ENCODE measurements around the gene CAMK2D.
A peak's percentile ranks its signal among the peaks of the same experiment; 100 is the strongest.

The CAMK2D gene

GRCh38 chr4:113582737-113583136, 178.8 kb downstream of the CAMK2D start:
- H3K4me3 ChIP-seq (ENCODE audit: control insufficient read depth in 1 of 7, extremely low read depth in 1 of 7, insufficient read depth in 4 of 7, low read depth in 2 of 7, low read length in 6 of 7), result no peak overlapping the region
- ChIA-PET POLR2A (no interaction called here), CTCF (interaction anchor here (1.3 kb wide), 1 partner anchor 26 kb away, joined by 3 read pairs; no protein-coding TSS in a partner anchor)
- peaks cover 0 to 8% (median 0%) of the 10 kb centered on the region in 4 experiments for H3K4me1 ChIP-seq (ENCODE audit: control extremely low read depth in 1 of 4, control insufficient read depth in 4 of 4, insufficient read depth in 4 of 4, low read length in 3 of 4)
- H3K36me3 ChIP-seq (ENCODE audit: control insufficient read depth in 4 of 4, insufficient read depth in 4 of 4, low read length in 3 of 4), result no peaks in the 10 kb centered on the region
- no peak overlapping the region for H3K27ac ChIP-seq (ENCODE audit: insufficient read depth in 1 of 2, low read depth in 1 of 2, low read length in 2 of 2, poor library complexity in 1 of 2, severe bottlenecking in 2 of 2)
- DNase-seq, result no peak
- H3K27me3 ChIP-seq (replicated peaks in 2 of 5; ENCODE audit: control insufficient read depth in 4 of 5, insufficient read depth in 5 of 5, low read length in 4 of 5), result no peaks in the 10 kb centered on the region
- H3K9me3 ChIP-seq (ENCODE audit: control extremely low read depth in 1 of 5, control insufficient read depth in 4 of 5, insufficient read depth in 2 of 5, low read depth in 1 of 5, low read length in 4 of 5), result peaks cover 0 to 2% (median 0%) of the 10 kb centered on the region in 5 experiments
- WGBS (ENCODE audit: insufficient coverage), result 100% methylated on average over 3 of the region's 4 CpGs

- 100% methylated on average over 1 of the region's 1 CpG for WGBS (ENCODE audit: insufficient coverage)
- Histone ChIP-seq H3K27me3 (replicated peaks in 2 of 5; ENCODE audit: control insufficient read depth in 4 of 5, insufficient read depth in 5 of 5, low read length in 4 of 5) (peaks cover 0 to 9% (median 0%) of the 10 kb centered on the region in 5 experiments), H3K4me1 (ENCODE audit: control extremely low read depth in 1 of 4, control insufficient read depth in 4 of 4, insufficient read depth in 4 of 4, low read length in 3 of 4) (peaks cover 0 to 8% (median 6%) of the 10 kb centered on the region in 4 experiments), H3K27ac (ENCODE audit: insufficient read depth in 1 of 2, low read depth in 1 of 2, low read length in 2 of 2, poor library complexity in 1 of 2, severe bottlenecking in 2 of 2) (no peak overlapping the region), H3K9me3 (ENCODE audit: control extremely low read depth in 1 of 5, control insufficient read depth in 4 of 5, insufficient read depth in 2 of 5, low read depth in 1 of 5, low read length in 4 of 5) (peaks cover 0 to 2% (median 0%) of the 10 kb centered on the region in 5 experiments), H3K36me3 (ENCODE audit: control insufficient read depth in 4 of 4, insufficient read depth in 4 of 4, low read length in 3 of 4) (no peaks in the 10 kb centered on the region), H3K4me3 (ENCODE audit: control insufficient read depth in 1 of 7, extremely low read depth in 1 of 7, insufficient read depth in 4 of 7, low read depth in 2 of 7, low read length in 6 of 7) (no peak overlapping the region)
- ChIA-PET CTCF (interaction anchor here (0.6 kb wide), 1 partner anchor 1330 kb away, joined by 4 read pairs; no protein-coding TSS in a partner anchor), POLR2A (no interaction called here)
- DNase-seq, result no peak
Observed at GRCh38 chr4:113579360-113579759, 182.2 kb downstream of the CAMK2D start.

DNA sequence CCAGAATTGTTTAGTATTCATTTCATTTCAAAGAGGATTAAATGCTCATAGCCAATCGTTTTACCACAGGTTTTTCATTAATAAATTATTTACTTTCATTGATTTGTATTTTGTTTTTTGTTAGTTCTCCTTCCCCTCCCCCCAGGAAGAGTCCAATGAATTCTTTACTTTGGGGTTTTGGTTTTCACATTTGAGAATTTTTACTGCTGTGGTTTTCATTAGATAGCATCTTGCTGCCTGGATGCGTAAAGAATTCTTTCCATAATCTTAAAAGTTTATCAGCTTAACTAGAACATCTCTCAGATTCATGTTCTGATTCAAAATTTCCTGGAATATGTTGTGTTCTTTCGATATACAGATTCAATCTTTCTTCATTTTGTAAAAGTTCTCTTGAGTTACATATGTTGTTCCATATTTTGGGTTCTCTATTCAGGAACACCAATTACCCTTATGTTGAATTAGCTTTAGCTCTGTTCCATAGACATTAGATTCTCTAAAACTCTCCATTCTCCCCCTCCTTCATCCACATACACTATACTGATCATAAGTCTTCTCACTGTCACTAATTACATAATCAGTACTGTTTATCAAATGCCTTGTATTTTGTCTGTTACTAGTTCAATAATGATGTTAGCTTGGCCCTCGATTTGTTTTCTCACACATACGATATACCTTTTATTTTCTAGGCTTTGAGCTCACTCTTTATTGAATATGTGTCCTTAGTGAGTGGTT, 184.4 kb downstream of the CAMK2D start:
- no CpG with 5 or more reads among the region's 5 CpGs for WGBS (ENCODE audit: insufficient coverage)
- no peaks in the 10 kb centered on the region for H3K36me3 ChIP-seq (ENCODE audit: control insufficient read depth in 4 of 4, insufficient read depth in 4 of 4, low read length in 3 of 4)
- no peak overlapping the region for H3K27ac ChIP-seq (ENCODE audit: insufficient read depth in 1 of 2, low read depth in 1 of 2, low read length in 2 of 2, poor library complexity in 1 of 2, severe bottlenecking in 2 of 2)
- POLR2A ChIA-PET, result no interaction called here
- CTCF ChIA-PET, result interaction anchor here (1.2 kb wide), 1 partner anchor 13 kb away, joined by 3 read pairs; no protein-coding TSS in a partner anchor
- H3K4me1 ChIP-seq (ENCODE audit: control extremely low read depth in 1 of 4, control insufficient read depth in 4 of 4, insufficient read depth in 4 of 4, low read length in 3 of 4), result peaks cover 0 to 11% (median 6%) of the 10 kb centered on the region in 4 experiments
- H3K9me3 ChIP-seq (ENCODE audit: control extremely low read depth in 1 of 5, control insufficient read depth in 4 of 5, insufficient read depth in 2 of 5, low read depth in 1 of 5, low read length in 4 of 5), result peaks cover 0 to 2% (median 0%) of the 10 kb centered on the region in 5 experiments
- H3K4me3 ChIP-seq (ENCODE audit: control insufficient read depth in 1 of 7, extremely low read depth in 1 of 7, insufficient read depth in 4 of 7, low read depth in 2 of 7, low read length in 6 of 7), result no peak overlapping the region
- no peak for DNase-seq
- H3K27me3 ChIP-seq (replicated peaks in 2 of 5; ENCODE audit: control insufficient read depth in 4 of 5, insufficient read depth in 5 of 5, low read length in 4 of 5), result peaks cover 0 to 24% (median 1%) of the 10 kb centered on the region in 5 experiments

GRCh38 chr4:113575401-113575800, 186.1 kb downstream of the CAMK2D start:
- peaks cover 0 to 4% (median 2%) of the 10 kb centered on the region in 5 experiments for H3K9me3 ChIP-seq (ENCODE audit: control extremely low read depth in 1 of 5, control insufficient read depth in 4 of 5, insufficient read depth in 2 of 5, low read depth in 1 of 5, low read length in 4 of 5)
- H3K27ac ChIP-seq (ENCODE audit: insufficient read depth in 1 of 2, low read depth in 1 of 2, low read length in 2 of 2, poor library complexity in 1 of 2, severe bottlenecking in 2 of 2), result no peak overlapping the region
- peaks cover 0 to 11% (median 6%) of the 10 kb centered on the region in 4 experiments for H3K4me1 ChIP-seq (ENCODE audit: control extremely low read depth in 1 of 4, control insufficient read depth in 4 of 4, insufficient read depth in 4 of 4, low read length in 3 of 4)
- peaks cover 0 to 24% (median 1%) of the 10 kb centered on the region in 5 experiments for H3K27me3 ChIP-seq (replicated peaks in 2 of 5; ENCODE audit: control insufficient read depth in 4 of 5, insufficient read depth in 5 of 5, low read length in 4 of 5)
- no CpG with 5 or more reads among the region's 2 CpGs for WGBS (ENCODE audit: insufficient coverage)
- H3K4me3 ChIP-seq (ENCODE audit: control insufficient read depth in 1 of 7, extremely low read depth in 1 of 7, insufficient read depth in 4 of 7, low read depth in 2 of 7, low read length in 6 of 7), result no peak overlapping the region
- no peak for DNase-seq
- CTCF ChIA-PET, result interaction anchor here (1.0 to 1.7 kb wide), 3 partner anchors 10 to 34 kb away, joined by 3 to 7 read pairs (median 5); no protein-coding TSS in a partner anchor
- POLR2A ChIA-PET, result no interaction called here
- no peaks in the 10 kb centered on the region for H3K36me3 ChIP-seq (ENCODE audit: control insufficient read depth in 4 of 4, insufficient read depth in 4 of 4, low read length in 3 of 4)

DNA sequence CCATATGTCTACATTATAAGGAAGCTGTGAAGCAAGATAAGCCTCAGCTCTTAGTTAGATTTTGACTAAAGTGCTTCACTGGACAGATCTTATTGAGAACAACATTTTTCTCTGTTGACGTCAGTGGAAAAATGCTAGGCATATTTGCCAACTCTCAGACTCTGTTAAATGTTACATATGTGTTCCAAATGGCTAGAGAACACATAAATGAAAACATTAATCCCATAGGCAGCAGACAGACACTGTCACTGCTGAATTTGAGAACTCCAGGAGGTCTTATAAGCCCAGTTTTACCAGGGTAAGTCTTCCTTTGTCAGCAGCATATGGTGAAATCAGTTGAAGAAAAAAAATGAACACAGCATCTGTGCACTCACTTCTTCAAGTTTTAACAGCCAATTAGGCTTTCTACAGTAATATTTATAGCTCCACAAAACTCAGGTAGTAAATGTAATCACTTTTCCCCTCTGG, 186.9 kb downstream of the CAMK2D start:
- POLR2A ChIA-PET, result interaction anchor here (0.9 kb wide), 1 partner anchor 10 kb away, joined by 3 read pairs; no protein-coding TSS in a partner anchor

DNA sequence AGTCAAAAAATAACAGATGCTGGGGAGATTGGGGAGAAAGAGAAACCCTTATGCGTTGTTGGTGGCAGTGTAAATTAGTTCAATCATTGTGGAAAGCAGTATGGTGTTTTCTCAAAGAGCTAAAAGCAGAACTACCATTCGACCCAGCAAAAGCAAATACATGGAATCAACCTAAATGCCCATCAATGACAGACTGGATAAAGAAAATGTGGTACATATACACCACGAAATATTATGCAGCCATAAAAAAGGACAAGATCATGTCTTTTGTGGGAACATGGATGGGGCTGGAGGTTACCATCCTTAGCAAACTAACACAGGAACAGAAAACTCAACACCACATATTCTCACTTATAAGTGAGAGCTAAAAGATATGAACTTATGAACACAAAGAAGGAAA, 188.9 kb downstream of the CAMK2D start:
- POLR2A ChIA-PET, result no interaction called here
- DNase-seq, result no peak
- Histone ChIP-seq H3K9me3 (ENCODE audit: control extremely low read depth in 1 of 5, control insufficient read depth in 4 of 5, insufficient read depth in 2 of 5, low read depth in 1 of 5, low read length in 4 of 5) (peaks cover 0 to 4% (median 0%) of the 10 kb centered on the region in 5 experiments), H3K4me3 (ENCODE audit: control insufficient read depth in 1 of 7, extremely low read depth in 1 of 7, insufficient read depth in 4 of 7, low read depth in 2 of 7, low read length in 6 of 7) (no peak overlapping the region), H3K27me3 (replicated peaks in 2 of 5; ENCODE audit: control insufficient read depth in 4 of 5, insufficient read depth in 5 of 5, low read length in 4 of 5) (peaks cover 0 to 46% (median 8%) of the 10 kb centered on the region in 5 experiments), H3K36me3 (ENCODE audit: control insufficient read depth in 4 of 4, insufficient read depth in 4 of 4, low read length in 3 of 4) (no peaks in the 10 kb centered on the region), H3K4me1 (ENCODE audit: control extremely low read depth in 1 of 4, control insufficient read depth in 4 of 4, insufficient read depth in 4 of 4, low read length in 3 of 4) (peaks cover 0 to 11% (median 5%) of the 10 kb centered on the region in 4 experiments), H3K27ac (ENCODE audit: insufficient read depth in 1 of 2, low read depth in 1 of 2, low read length in 2 of 2, poor library complexity in 1 of 2, severe bottlenecking in 2 of 2) (no peak overlapping the region)
- CTCF ChIA-PET, result interaction anchor here (0.8 kb wide), 1 partner anchor 812 kb away, joined by 3 read pairs; no protein-coding TSS in a partner anchor
- 100% methylated on average over 1 of the region's 3 CpGs for WGBS (ENCODE audit: insufficient coverage)

More for the DNA sequence above, 186.9 kb downstream of the CAMK2D start:
- WGBS (ENCODE audit: insufficient coverage), result no CpG with 5 or more reads among the region's 1 CpG
- no peak overlapping the region for H3K27ac ChIP-seq (ENCODE audit: insufficient read depth in 1 of 2, low read depth in 1 of 2, low read length in 2 of 2, poor library complexity in 1 of 2, severe bottlenecking in 2 of 2)
- CTCF ChIA-PET, result interaction anchor here (1.0 to 1.7 kb wide), 3 partner anchors 9 to 33 kb away, joined by 3 to 7 read pairs (median 5); no protein-coding TSS in a partner anchor
- peaks cover 0 to 27% (median 2%) of the 10 kb centered on the region in 5 experiments for H3K27me3 ChIP-seq (replicated peaks in 2 of 5; ENCODE audit: control insufficient read depth in 4 of 5, insufficient read depth in 5 of 5, low read length in 4 of 5)
- peak in 2 of 3 donors; percentile 48 to 65 for DNase-seq
- peaks cover 0 to 11% (median 5%) of the 10 kb centered on the region in 4 experiments for H3K4me1 ChIP-seq (ENCODE audit: control extremely low read depth in 1 of 4, control insufficient read depth in 4 of 4, insufficient read depth in 4 of 4, low read length in 3 of 4)
- H3K4me3 ChIP-seq (ENCODE audit: control insufficient read depth in 1 of 7, extremely low read depth in 1 of 7, insufficient read depth in 4 of 7, low read depth in 2 of 7, low read length in 6 of 7), result no peak overlapping the region
- peaks cover 0 to 4% (median 2%) of the 10 kb centered on the region in 5 experiments for H3K9me3 ChIP-seq (ENCODE audit: control extremely low read depth in 1 of 5, control insufficient read depth in 4 of 5, insufficient read depth in 2 of 5, low read depth in 1 of 5, low read length in 4 of 5)
- H3K36me3 ChIP-seq (ENCODE audit: control insufficient read depth in 4 of 4, insufficient read depth in 4 of 4, low read length in 3 of 4), result no peaks in the 10 kb centered on the region
